ENCODE results near the gene KCNK15. TPM values are rescaled to one million over a fixed set of nuclear protein-coding genes. Genes with fewer than 3 reads are reported as not detected.

The KCNK15 gene
- total RNA-seq, 1 donor from 2014 or later, result 62.6 TPM

GRCh38 chr20:44709380-44709779 lies 36.3 kb upstream of the KCNK15 start:
- Histone ChIP-seq H3K9me3 (no peaks in the 10 kb centered on the region), H3K27ac (no peak overlapping the region), H3K4me3 (no peak overlapping the region), H3K36me3 (no peaks in the 10 kb centered on the region), H3K4me1 (peaks cover 7 to 21% of the 10 kb centered on the region in 2 donors), H3K27me3 (no peaks in the 10 kb centered on the region)
- no peak for DNase-seq (ENCODE audit: low spot score in 2 of 2)
- intact Hi-C loops (cut with DNase I), result no loop called here
- TF ChIP-seq, protein P1, sequence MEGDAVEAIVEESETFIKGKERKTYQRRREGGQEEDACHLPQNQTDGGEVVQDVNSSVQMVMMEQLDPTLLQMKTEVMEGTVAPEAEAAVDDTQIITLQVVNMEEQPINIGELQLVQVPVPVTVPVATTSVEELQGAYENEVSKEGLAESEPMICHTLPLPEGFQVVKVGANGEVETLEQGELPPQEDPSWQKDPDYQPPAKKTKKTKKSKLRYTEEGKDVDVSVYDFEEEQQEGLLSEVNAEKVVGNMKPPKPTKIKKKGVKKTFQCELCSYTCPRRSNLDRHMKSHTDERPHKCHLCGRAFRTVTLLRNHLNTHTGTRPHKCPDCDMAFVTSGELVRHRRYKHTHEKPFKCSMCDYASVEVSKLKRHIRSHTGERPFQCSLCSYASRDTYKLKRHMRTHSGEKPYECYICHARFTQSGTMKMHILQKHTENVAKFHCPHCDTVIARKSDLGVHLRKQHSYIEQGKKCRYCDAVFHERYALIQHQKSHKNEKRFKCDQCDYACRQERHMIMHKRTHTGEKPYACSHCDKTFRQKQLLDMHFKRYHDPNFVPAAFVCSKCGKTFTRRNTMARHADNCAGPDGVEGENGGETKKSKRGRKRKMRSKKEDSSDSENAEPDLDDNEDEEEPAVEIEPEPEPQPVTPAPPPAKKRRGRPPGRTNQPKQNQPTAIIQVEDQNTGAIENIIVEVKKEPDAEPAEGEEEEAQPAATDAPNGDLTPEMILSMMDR (IDR thresholded peaks at IDR 0.05), result no peak

GRCh38 chr20:44709797-44710196 lies 35.9 kb upstream of the KCNK15 start:
- Histone ChIP-seq H3K27me3 (no peaks in the 10 kb centered on the region), H3K4me3 (no peak overlapping the region), H3K9me3 (no peaks in the 10 kb centered on the region), H3K4me1 (peaks cover 11 to 24% of the 10 kb centered on the region in 2 donors), H3K36me3 (no peaks in the 10 kb centered on the region), H3K27ac (no peak overlapping the region)
- DNase-seq (ENCODE audit: low spot score in 2 of 2), result no peak
- intact Hi-C loops (cut with DNase I), result no loop called here
- TF ChIP-seq, protein P1 (IDR thresholded peaks at IDR 0.05), result no peak

DNA sequence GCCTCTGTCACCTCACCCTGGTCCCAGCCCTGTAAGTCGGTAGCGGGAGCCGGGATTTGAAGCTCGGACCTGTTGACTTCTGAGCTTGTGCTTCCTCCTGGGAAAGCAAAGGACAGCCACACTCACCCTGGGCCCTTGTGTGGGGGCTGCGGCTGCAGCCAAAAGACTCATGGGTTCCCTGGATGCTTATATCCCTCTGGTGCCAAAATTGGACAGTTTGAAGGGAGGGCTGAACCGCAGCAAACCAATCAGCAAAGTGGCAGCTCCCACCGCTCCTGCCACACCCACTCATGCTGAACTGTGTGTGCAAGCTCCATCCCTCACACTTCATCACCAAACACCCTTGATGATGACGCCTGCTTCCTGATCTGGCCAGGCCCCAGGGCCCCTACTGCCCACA lies 34.4 kb upstream of the KCNK15 start:
- Histone ChIP-seq H3K4me1 (peaks cover 21 to 29% of the 10 kb centered on the region in 2 donors), H3K4me3 (no peak overlapping the region), H3K9me3 (no peaks in the 10 kb centered on the region), H3K27ac (no peak overlapping the region), H3K36me3 (no peaks in the 10 kb centered on the region), H3K27me3 (no peaks in the 10 kb centered on the region)
- intact Hi-C loops (cut with DNase I), result no loop called here
- TF ChIP-seq, protein P1 (IDR thresholded peaks at IDR 0.05), result no peak
- DNase-seq (ENCODE audit: low spot score in 2 of 2), result no peak

GRCh38 chr20:44714102-44714700 lies 31.5 kb upstream of the KCNK15 start:
- intact Hi-C loops (cut with DNase I), result loop anchor here (1.0 kb wide), 1 partner anchor 8 kb away; no protein-coding TSS in a partner anchor
- Histone ChIP-seq H3K4me1 (peaks cover 17 to 39% of the 10 kb centered on the region in 2 donors), H3K27me3 (no peaks in the 10 kb centered on the region), H3K27ac (peak overlapping the region; percentile 82 to 86), H3K36me3 (no peaks in the 10 kb centered on the region), H3K9me3 (no peaks in the 10 kb centered on the region), H3K4me3 (peak overlapping the region; percentile 34 to 59)
- peak in 1 of 2 donors; percentile 85 for DNase-seq (ENCODE audit: low spot score in 2 of 2)
- TF ChIP-seq, protein P1 (IDR thresholded peaks at IDR 0.05), result no peak

DNA sequence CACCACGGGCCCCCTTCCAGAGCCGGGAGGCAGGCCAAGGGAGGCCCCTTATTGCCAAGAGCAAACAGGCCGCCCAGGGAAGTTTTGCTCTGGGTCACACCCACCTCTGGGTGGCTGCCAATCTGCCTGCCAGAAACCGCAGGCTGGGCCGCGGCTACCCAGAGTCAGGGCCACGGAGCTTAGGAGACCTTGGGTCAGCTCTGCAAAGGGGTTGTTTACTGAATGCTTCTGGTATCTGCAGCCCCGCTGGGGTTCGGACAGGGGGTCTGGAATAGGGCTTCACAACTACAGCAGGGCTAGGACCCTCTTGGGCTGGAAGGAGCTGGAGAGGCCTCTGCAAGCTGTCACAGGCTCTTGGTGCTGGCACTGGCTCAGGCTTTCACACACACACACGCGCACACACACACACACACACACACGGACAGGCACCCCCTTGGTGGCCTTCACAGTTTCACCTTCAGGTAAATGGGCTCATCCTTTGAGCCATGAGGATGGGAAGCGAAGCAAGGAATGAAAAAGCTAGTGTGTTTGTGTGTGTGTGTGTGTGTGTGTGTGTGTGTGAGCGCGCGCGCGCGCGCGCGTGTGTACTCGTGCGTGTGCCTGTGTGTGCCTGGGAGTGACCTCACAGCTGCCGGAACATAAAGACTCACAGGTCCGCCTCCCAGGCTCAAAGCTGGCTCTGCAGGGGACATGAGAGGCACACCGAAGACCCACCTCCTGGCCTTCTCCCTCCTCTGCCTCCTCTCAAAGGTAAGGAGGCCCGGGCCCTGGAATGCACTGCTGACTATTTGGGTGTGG lies 30.8 kb upstream of the KCNK15 start, which contains the start of gene CCN5:
Gene CCN5, plus strand, starts transcription at position 669 of the 798 bp plus-strand sequence. Its CDS starts 22 bp downstream, at position 691.
- peak in 1 of 2 donors; percentile 92 for DNase-seq (ENCODE audit: low spot score in 2 of 2)
- intact Hi-C loops (cut with DNase I), result loop anchor here (1.0 kb wide), 1 partner anchor 9 kb away; no protein-coding TSS in a partner anchor
- Histone ChIP-seq H3K9me3 (no peaks in the 10 kb centered on the region), H3K27ac (peak within 1 kb of the TSS; percentile 82 to 86), H3K36me3 (no peaks in the 10 kb centered on the region), H3K4me3 (peak within 1 kb of the TSS; percentile 34 to 59), H3K27me3 (no peaks in the 10 kb centered on the region), H3K4me1 (peaks cover 22 to 46% of the 10 kb centered on the region in 2 donors)
- TF ChIP-seq, protein P1 (IDR thresholded peaks at IDR 0.05), result no peak

Data from ascending aorta (tissue), 2 donors.